Fibroblast of lung (primary cell): Measurements from ENCODE around the gene VPS13C. TPM values are rescaled to one million over a fixed set of nuclear protein-coding genes. Genes with fewer than 3 reads are reported as not detected.

ENCODE experiments used
- DNase-seq, 2 donors: peaks; one replicate each; pipeline versions ENCODE4 v3.0.0 to v3.0.0-alpha.2; 2010; ENCODE audit warnings: low read depth in 2 of 2
- H2AFZ ChIP-seq: 2 replicates; pipeline ENCODE4 v1.5.1; 2012; ENCODE audit warnings: low read length, control low read depth, inconsistent platforms
- H3K27ac ChIP-seq: 2 replicates; pipeline ENCODE4 v1.5.1; 2011; ENCODE audit warnings: low read length, control low read depth; ENCODE audit not compliant: insufficient read depth
- H3K27me3 ChIP-seq: 2 replicates; pipeline ENCODE4 v1.5.1; 2011; ENCODE audit warnings: mild to moderate bottlenecking, low read length; ENCODE audit not compliant: control insufficient read depth, insufficient read depth
- H3K36me3 ChIP-seq: 2 replicates; pipeline ENCODE4 v1.5.1; 2011; ENCODE audit warnings: low read length; ENCODE audit not compliant: control insufficient read depth, insufficient read depth
- H3K4me1 ChIP-seq: 2 replicates; pipeline ENCODE4 v1.5.1; 2011; ENCODE audit warnings: low read length; ENCODE audit not compliant: control insufficient read depth, insufficient read depth; ENCODE audit errors: extremely low read depth
- H3K4me2 ChIP-seq: 2 replicates; pipeline ENCODE4 v1.5.1; 2011; ENCODE audit warnings: low read length, control low read depth; ENCODE audit not compliant: insufficient read depth; ENCODE audit errors: extremely low read depth
- H3K4me3 ChIP-seq, 4 experiments: fragments of 200-600 bp in 1 of 4; sonication (generic) in 1 of 4; replicated peaks in 1 of 4; 2 replicates each; pipeline ENCODE4 v1.5.1; 2011 to 2016; ENCODE audit warnings: low read length in 4 of 4, low read depth in 3 of 4, mild to moderate bottlenecking in 3 of 4, control low read depth in 2 of 4, inconsistent platforms in 1 of 4, mixed read lengths in 1 of 4; ENCODE audit not compliant: insufficient read depth in 1 of 4; ENCODE audit errors: control extremely low read depth in 1 of 4
- H3K79me2 ChIP-seq: 2 replicates; pipeline ENCODE4 v1.5.1; 2012; ENCODE audit warnings: mild to moderate bottlenecking, low read length, inconsistent platforms; ENCODE audit not compliant: control insufficient read depth, insufficient read depth
- H3K9ac ChIP-seq: 2 replicates; pipeline ENCODE4 v1.5.1; 2011; ENCODE audit warnings: mild to moderate bottlenecking, low read length, control low read depth; ENCODE audit not compliant: insufficient read depth
- H3K9me3 ChIP-seq: 2 replicates; pipeline ENCODE4 v1.5.1; 2012; ENCODE audit warnings: low read depth, low read length; ENCODE audit not compliant: control insufficient read depth, insufficient read depth
- H4K20me1 ChIP-seq: 2 replicates; pipeline ENCODE4 v1.5.1; 2011; ENCODE audit warnings: low read length; ENCODE audit not compliant: control insufficient read depth, insufficient read depth; ENCODE audit errors: extremely low read depth
- EZH2 ChIP-seq: IDR thresholded peaks from 2 replicates; pipeline ENCODE4 v1.5.1; 2012; ENCODE audit warnings: low read length, control low read depth, mild to moderate bottlenecking; ENCODE audit errors: missing control alignments
- polyA plus RNA-seq, 2 donors: library from polyadenylated mRNA; depleted of rRNA in 1 of 2; stranded (reverse) in 1 of 2; unstranded in 1 of 2; fragments of >200 nt; gene quantifications; 2 replicates each; pipeline ENCODE4 v1.2.1, GENCODE V29; 2011 to 2012; ENCODE audit warnings: missing spikeins in 1 of 2
- total RNA-seq: library from RNA; depleted of rRNA; stranded (reverse); fragments of >200 nt; gene quantifications from 2 replicates; pipeline ENCODE4 v1.2.1, GENCODE V29; 2014
- TF ChIP-seq, protein P1 (sequence below), 2 donors: IDR thresholded peaks in 1 of 2; conservative IDR thresholded peaks in 1 of 2; 1 replicate in 1 of 2; 2 replicates in 1 of 2; pipeline ENCODE4 v1.5.1; 2011 to 2012; ENCODE audit warnings: low read length in 2 of 2, control low read depth in 1 of 2, inconsistent platforms in 1 of 2, low read depth in 1 of 2, mild to moderate bottlenecking in 1 of 2

Gene VPS13C
- total and polyA plus RNA-seq, 2 donors (not counting 1 experiment from before 2014, with no cell fraction given): 19.6 to 82.7 TPM

DNA sequence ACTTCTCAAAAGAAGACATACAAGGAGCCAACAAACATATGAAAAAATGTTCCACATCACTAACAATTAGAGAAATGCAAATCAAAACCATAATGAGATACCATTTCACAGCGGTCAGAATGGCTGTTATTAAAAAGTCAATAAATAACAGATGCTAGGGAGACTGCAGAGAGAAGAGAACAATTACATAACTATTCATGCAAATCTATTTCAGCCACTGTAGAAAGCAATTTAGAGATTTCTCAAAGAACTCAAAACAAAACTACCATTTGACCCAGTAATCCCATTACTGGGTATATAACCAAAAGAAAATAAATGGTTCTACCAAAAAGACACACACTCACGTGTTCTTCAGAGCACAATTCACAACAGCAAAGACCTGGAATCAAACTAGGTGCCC lies 116.3 kb downstream of the VPS13C start:
- Histone ChIP-seq H4K20me1 (no peaks in the 10 kb centered on the region), H3K27me3 (no peaks in the 10 kb centered on the region), H3K4me3 (no peak overlapping the region), H3K9me3 (no peaks in the 10 kb centered on the region), H2AFZ (no peak overlapping the region), H3K4me2 (no peak overlapping the region), H3K27ac (no peak overlapping the region), H3K36me3 (no peaks in the 10 kb centered on the region), H3K79me2 (no peaks in the 10 kb centered on the region), H3K4me1 (no peaks in the 10 kb centered on the region), H3K9ac (no peak overlapping the region)
- DNase-seq: no peak
- TF ChIP-seq, protein P1, sequence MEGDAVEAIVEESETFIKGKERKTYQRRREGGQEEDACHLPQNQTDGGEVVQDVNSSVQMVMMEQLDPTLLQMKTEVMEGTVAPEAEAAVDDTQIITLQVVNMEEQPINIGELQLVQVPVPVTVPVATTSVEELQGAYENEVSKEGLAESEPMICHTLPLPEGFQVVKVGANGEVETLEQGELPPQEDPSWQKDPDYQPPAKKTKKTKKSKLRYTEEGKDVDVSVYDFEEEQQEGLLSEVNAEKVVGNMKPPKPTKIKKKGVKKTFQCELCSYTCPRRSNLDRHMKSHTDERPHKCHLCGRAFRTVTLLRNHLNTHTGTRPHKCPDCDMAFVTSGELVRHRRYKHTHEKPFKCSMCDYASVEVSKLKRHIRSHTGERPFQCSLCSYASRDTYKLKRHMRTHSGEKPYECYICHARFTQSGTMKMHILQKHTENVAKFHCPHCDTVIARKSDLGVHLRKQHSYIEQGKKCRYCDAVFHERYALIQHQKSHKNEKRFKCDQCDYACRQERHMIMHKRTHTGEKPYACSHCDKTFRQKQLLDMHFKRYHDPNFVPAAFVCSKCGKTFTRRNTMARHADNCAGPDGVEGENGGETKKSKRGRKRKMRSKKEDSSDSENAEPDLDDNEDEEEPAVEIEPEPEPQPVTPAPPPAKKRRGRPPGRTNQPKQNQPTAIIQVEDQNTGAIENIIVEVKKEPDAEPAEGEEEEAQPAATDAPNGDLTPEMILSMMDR (conservative IDR thresholded peaks at IDR 0.05 in 1 of 2, IDR thresholded peaks at IDR 0.05 in 1 of 2; ENCODE audit: low read depth in 1 of 2, low read length in 2 of 2): no peak
- TF ChIP-seq EZH2: no peak

DNA sequence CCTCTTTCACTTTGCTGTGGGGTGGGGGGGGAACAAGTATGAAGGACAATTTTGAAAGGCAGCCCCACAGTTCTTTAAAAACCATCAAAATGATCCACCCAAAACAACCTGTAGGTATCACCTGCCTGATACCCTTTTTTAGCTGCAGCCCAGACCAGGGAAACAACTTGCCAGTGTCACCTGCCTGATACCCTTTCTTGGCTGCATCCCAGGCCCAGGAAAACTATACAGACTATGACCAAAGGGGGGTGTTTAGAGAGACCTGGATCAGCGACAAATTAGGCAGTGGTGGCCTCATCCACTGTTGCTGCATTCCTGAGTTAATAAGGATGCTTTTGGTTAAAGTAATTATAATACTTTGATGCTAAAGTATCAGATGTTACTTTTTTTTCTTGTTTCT lies 122.0 kb downstream of the VPS13C start:
- H3K27me3 ChIP-seq: no peaks in the 10 kb centered on the region

DNA sequence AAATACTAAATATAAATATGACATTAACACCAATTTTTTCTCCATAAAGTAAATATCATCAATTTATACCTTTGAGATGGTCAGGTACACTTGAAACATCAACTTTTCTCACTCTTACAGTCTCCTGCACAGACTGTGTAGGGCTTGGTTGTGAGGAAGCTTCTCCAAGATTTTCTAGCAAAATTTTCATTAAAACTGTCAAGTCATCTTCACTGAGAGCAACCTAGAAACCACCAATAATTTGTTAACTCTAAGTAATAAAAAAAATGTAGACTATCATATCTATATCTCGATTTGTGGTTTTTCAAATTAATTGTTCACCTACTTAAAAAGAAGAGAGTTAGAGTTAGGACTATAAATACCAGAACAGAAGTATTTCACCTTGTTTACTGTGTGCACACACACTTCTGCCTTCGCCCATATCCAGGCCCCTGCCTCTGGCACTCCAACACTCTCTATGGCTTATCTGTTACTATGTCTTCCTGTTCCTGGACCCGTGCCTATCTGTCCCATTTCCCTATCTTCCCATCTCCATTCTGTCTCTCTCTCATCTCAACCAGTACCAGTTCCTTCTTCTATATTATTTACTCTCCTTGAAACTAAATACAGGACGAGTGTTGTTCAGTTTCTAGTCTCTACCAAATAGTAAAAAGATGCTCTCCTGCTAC lies 123.6 kb downstream of the VPS13C start:
- Histone ChIP-seq H4K20me1 (no peaks in the 10 kb centered on the region), H3K36me3 (no peaks in the 10 kb centered on the region), H3K9me3 (no peaks in the 10 kb centered on the region), H3K27ac (no peak overlapping the region), H3K79me2 (no peaks in the 10 kb centered on the region), H3K4me2 (no peak overlapping the region), H3K9ac (no peak overlapping the region), H2AFZ (no peak overlapping the region), H3K27me3 (no peaks in the 10 kb centered on the region), H3K4me3 (no peak overlapping the region), H3K4me1 (no peaks in the 10 kb centered on the region)
- DNase-seq: no peak
- TF ChIP-seq, protein P1 (conservative IDR thresholded peaks at IDR 0.05 in 1 of 2, IDR thresholded peaks at IDR 0.05 in 1 of 2; ENCODE audit: low read depth in 1 of 2, low read length in 2 of 2): no peak
- no peak for TF ChIP-seq EZH2

More for the DNA sequence above, 122.0 kb downstream of the VPS13C start:
- TF ChIP-seq, protein P1 (conservative IDR thresholded peaks at IDR 0.05 in 1 of 2, IDR thresholded peaks at IDR 0.05 in 1 of 2; ENCODE audit: low read depth in 1 of 2, low read length in 2 of 2): no peak
- TF ChIP-seq EZH2: no peak
- Histone ChIP-seq H3K79me2 (no peaks in the 10 kb centered on the region), H3K4me1 (no peaks in the 10 kb centered on the region), H3K4me3 (no peak overlapping the region), H3K4me2 (no peak overlapping the region), H3K27ac (no peak overlapping the region), H4K20me1 (no peaks in the 10 kb centered on the region), H3K9me3 (no peaks in the 10 kb centered on the region), H2AFZ (no peak overlapping the region), H3K9ac (no peak overlapping the region), H3K36me3 (no peaks in the 10 kb centered on the region)
- no peak for DNase-seq
